Liver (tissue), 3 donors: ENCODE results near the gene LDHB.

Experiments used
- CTCF ChIP-seq: fragments of 150-350 bp; IDR thresholded peaks from 2 replicates; pipeline ENCODE4 v1.5.1; 2017; ENCODE audit warnings: improper control_type of control experiment, low read depth, low read length; ENCODE audit not compliant: missing input control
- FOXA2 ChIP-seq: IDR thresholded peaks from 2 replicates; pipeline ENCODE4 v1.6.1; 2016; ENCODE audit warnings: antibody characterized with exemption
- HNF4A ChIP-seq, 2 donors: conservative IDR thresholded peaks; 2 replicates each; pipeline ENCODE4 v1.6.1; 2016; ENCODE audit warnings: antibody characterized with exemption in 2 of 2, mild to moderate bottlenecking in 2 of 2
- MAX ChIP-seq: IDR thresholded peaks from 2 replicates; pipeline ENCODE4 v1.6.1; 2016; ENCODE audit warnings: antibody characterized with exemption
- RAD21 ChIP-seq, 2 donors: IDR thresholded peaks; 2 replicates each; pipeline ENCODE4 v1.6.1; 2016; ENCODE audit warnings: antibody characterized with exemption in 2 of 2, mild to moderate bottlenecking in 2 of 2
- REST ChIP-seq: IDR thresholded peaks from 2 replicates; pipeline ENCODE4 v1.6.1; 2016; ENCODE audit warnings: antibody characterized with exemption, mild to moderate bottlenecking
- SP1 ChIP-seq: IDR thresholded peaks from 2 replicates; pipeline ENCODE4 v1.6.1; 2018; ENCODE audit warnings: antibody characterized with exemption, mild to moderate bottlenecking
- TAF1 ChIP-seq: conservative IDR thresholded peaks from 2 replicates; pipeline ENCODE4 v1.6.1; 2016; ENCODE audit warnings: antibody characterized with exemption, mild to moderate bottlenecking
- YY1 ChIP-seq: IDR thresholded peaks from 2 replicates; pipeline ENCODE4 v1.6.1; 2016; ENCODE audit warnings: antibody characterized with exemption, mild to moderate bottlenecking
- ZBTB33 ChIP-seq: IDR thresholded peaks from 2 replicates; pipeline ENCODE4 v1.6.1; 2016; ENCODE audit warnings: antibody characterized with exemption
- donor health status: healthy.
- donor health status: healthy.

- TF ChIP-seq CTCF (no peak), YY1 (no peak), ZBTB33 (no peak), TAF1 (no peak), RAD21 (IDR thresholded peaks at IDR 0.05) (no peak), MAX (no peak), SP1 (no peak), HNF4A (conservative IDR thresholded peaks at IDR 0.05) (no peak), FOXA2 (no peak), REST (no peak)
These were observed 29.7 kb downstream of the LDHB start for GRCh38 chr12:21627924-21628323.
